ENCODE measurements around the gene CMTR1. TPM values are rescaled to one million over a fixed set of nuclear protein-coding genes. Genes with fewer than 3 reads are reported as not detected.
A peak's percentile ranks its signal among the peaks of the same experiment; 100 is the strongest.

Gene CMTR1, protein sequence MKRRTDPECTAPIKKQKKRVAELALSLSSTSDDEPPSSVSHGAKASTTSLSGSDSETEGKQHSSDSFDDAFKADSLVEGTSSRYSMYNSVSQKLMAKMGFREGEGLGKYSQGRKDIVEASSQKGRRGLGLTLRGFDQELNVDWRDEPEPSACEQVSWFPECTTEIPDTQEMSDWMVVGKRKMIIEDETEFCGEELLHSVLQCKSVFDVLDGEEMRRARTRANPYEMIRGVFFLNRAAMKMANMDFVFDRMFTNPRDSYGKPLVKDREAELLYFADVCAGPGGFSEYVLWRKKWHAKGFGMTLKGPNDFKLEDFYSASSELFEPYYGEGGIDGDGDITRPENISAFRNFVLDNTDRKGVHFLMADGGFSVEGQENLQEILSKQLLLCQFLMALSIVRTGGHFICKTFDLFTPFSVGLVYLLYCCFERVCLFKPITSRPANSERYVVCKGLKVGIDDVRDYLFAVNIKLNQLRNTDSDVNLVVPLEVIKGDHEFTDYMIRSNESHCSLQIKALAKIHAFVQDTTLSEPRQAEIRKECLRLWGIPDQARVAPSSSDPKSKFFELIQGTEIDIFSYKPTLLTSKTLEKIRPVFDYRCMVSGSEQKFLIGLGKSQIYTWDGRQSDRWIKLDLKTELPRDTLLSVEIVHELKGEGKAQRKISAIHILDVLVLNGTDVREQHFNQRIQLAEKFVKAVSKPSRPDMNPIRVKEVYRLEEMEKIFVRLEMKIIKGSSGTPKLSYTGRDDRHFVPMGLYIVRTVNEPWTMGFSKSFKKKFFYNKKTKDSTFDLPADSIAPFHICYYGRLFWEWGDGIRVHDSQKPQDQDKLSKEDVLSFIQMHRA
- polyA plus RNA-seq (2012; ENCODE audit: insufficient read length, low read depth): 29.1 TPM

DNA sequence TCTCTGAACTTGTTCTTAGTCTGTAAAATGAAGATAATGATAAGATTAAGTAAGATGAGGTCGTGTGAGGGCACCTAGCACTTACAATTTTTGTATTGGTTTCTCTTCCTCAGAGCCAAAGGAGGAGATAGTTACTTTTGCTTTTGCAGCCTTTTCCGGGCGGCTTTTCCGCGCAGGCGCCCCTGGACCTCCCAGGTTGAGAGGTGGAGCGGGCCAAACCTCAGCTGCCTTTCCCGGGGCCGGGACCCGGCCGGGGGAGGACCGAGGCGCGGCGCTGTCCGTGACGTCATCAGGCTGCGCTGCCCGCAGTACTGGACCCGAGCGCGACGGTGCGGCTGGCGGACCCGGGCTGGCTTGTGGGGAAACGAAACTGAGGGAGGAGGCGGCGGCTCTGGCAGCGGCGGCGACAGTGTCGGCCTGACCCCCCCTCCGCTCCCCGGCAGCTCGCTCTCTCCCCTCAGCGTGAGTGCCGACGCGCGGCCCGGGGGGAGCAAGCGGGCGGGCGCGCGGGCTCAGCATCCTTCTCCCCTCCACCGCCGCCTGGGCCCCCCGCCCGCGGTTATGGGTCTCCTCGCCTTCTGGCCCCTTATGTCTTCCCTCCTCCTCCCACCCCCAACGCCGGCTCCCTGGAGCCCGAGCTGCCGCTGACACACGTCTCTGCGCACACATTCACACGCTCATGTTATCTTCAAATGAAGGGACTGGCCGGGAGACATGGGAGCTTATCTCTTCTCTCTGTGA lies at the start of gene CMTR1:
Gene CMTR1, plus strand, starts transcription at position 306 of the 741 bp plus-strand sequence. CDS start 2,409 bp downstream, outside the sequence.
- TF ChIP-seq, protein P1, sequence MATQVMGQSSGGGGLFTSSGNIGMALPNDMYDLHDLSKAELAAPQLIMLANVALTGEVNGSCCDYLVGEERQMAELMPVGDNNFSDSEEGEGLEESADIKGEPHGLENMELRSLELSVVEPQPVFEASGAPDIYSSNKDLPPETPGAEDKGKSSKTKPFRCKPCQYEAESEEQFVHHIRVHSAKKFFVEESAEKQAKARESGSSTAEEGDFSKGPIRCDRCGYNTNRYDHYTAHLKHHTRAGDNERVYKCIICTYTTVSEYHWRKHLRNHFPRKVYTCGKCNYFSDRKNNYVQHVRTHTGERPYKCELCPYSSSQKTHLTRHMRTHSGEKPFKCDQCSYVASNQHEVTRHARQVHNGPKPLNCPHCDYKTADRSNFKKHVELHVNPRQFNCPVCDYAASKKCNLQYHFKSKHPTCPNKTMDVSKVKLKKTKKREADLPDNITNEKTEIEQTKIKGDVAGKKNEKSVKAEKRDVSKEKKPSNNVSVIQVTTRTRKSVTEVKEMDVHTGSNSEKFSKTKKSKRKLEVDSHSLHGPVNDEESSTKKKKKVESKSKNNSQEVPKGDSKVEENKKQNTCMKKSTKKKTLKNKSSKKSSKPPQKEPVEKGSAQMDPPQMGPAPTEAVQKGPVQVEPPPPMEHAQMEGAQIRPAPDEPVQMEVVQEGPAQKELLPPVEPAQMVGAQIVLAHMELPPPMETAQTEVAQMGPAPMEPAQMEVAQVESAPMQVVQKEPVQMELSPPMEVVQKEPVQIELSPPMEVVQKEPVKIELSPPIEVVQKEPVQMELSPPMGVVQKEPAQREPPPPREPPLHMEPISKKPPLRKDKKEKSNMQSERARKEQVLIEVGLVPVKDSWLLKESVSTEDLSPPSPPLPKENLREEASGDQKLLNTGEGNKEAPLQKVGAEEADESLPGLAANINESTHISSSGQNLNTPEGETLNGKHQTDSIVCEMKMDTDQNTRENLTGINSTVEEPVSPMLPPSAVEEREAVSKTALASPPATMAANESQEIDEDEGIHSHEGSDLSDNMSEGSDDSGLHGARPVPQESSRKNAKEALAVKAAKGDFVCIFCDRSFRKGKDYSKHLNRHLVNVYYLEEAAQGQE (IDR thresholded peaks at IDR 0.05; ENCODE audit: insufficient read depth in 1 of 2, low read depth in 2 of 2, low read length in 2 of 2): no peak
- TF ChIP-seq SIN3A (IDR thresholded peaks at IDR 0.05; ENCODE audit: borderline replicate concordance, insufficient read depth, low read length): peak; percentile 88; the same call in 1 of the 2 replicates
- TF ChIP-seq POLR2AphosphoS5 (IDR thresholded peaks at IDR 0.05; ENCODE audit: low read depth, low read length): peak; percentile 87
- TF ChIP-seq FOXP2 (optimal IDR thresholded peaks at IDR 0.05; ENCODE audit: borderline replicate concordance, extremely low read depth, extremely low read length, insufficient read depth): peak; percentile 92
- peak; percentile 46; the same call in 1 of the 2 replicates for TF ChIP-seq TAF1 (IDR thresholded peaks at IDR 0.05; ENCODE audit: borderline replicate concordance, insufficient read depth, low read length)

DNA sequence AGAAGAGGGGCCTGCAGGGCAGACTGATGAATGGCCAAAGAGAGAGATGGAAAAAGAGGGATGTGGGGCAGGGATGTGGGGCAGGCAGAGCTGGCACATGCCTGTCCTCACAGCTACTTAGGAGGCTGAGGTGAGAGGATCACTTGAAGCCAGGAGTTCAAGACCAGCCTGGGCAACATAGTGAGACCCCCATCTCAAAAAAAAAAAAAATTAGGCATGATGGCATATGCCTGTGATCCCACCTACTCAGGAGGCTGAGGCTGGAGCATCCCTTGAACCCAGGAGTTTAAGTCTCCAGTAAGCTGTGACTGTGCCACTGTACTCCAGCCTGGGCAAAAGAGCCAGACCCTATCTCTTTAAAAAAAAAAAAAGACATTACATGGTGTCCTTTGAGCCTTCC lies 44.4 kb upstream of the CMTR1 start:
- TF ChIP-seq POLR2AphosphoS5 (IDR thresholded peaks at IDR 0.05; ENCODE audit: low read depth, low read length): no peak
- TF ChIP-seq, protein P1 (IDR thresholded peaks at IDR 0.05; ENCODE audit: insufficient read depth in 1 of 2, low read depth in 2 of 2, low read length in 2 of 2): no peak
- no peak for TF ChIP-seq SIN3A (IDR thresholded peaks at IDR 0.05; ENCODE audit: borderline replicate concordance, insufficient read depth, low read length)
- TF ChIP-seq TAF1 (IDR thresholded peaks at IDR 0.05; ENCODE audit: borderline replicate concordance, insufficient read depth, low read length): no peak
- TF ChIP-seq FOXP2 (optimal IDR thresholded peaks at IDR 0.05; ENCODE audit: borderline replicate concordance, extremely low read depth, extremely low read length, insufficient read depth): no peak

DNA sequence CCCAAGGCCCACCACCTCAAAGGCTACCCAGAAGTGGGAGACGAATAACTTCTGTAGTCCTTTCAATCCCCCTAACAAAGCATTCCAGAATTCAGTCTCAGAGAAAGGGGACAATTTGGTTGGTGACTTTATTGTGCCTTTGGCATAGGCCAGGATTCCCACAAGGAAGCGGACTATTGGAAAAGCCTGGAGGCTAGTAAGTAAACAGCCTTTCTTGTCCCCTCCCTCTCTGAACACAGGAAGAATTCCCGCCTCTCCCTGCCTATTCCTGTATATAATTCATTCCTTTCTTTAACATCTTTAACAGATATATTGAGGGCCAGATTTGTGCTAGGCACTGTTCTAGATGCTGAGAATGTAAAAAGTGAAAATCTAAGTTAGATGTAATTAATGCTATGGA lies 43.2 kb upstream of the CMTR1 start:
- TF ChIP-seq TAF1 (IDR thresholded peaks at IDR 0.05; ENCODE audit: borderline replicate concordance, insufficient read depth, low read length) (no peak), SIN3A (IDR thresholded peaks at IDR 0.05; ENCODE audit: borderline replicate concordance, insufficient read depth, low read length) (no peak), POLR2AphosphoS5 (IDR thresholded peaks at IDR 0.05; ENCODE audit: low read depth, low read length) (no peak), FOXP2 (optimal IDR thresholded peaks at IDR 0.05; ENCODE audit: borderline replicate concordance, extremely low read depth, extremely low read length, insufficient read depth) (no peak)
- TF ChIP-seq, protein P1 (IDR thresholded peaks at IDR 0.05; ENCODE audit: insufficient read depth in 1 of 2, low read depth in 2 of 2, low read length in 2 of 2): no peak

DNA sequence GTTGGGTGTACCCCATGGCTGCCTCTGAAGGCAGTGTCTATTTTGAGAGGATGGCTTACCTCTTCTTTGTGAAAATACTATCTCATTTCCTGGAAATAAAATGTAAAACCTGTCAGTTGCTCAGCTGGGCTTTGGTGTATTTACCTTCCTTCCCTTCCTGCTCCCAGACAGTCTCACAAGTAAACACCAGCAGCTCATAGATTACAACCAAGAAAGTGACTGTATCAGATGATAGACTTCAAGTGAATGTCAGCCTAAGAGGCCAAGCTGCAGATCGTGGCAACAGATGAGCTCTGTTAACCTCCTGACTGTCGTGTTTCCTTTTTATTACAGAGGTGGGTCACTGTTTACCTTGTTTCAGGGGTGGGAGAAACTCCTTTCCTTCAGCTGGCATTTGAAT lies 41.9 kb upstream of the CMTR1 start:
- TF ChIP-seq FOXP2 (optimal IDR thresholded peaks at IDR 0.05; ENCODE audit: borderline replicate concordance, extremely low read depth, extremely low read length, insufficient read depth): no peak
- no peak for TF ChIP-seq TAF1 (IDR thresholded peaks at IDR 0.05; ENCODE audit: borderline replicate concordance, insufficient read depth, low read length)

DNA sequence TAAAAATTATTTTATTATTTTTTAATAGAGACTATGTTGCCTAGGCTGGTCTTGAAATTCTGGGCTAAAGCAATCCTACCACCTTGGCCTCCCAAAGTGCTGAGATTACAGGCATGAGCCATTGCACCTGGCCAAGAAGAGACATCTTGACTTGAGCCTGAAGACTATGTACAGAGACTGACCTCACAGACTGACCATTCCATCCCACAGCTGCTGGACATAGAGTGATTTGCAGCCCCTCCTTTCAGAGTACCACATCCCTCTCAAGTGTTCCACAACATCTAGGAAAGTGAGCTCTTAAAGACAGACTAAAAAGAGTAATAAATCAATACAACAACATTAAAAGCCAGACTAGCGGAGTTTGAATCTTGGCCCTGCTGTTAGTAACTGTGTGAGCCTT lies 40.2 kb upstream of the CMTR1 start:
- TF ChIP-seq FOXP2 (optimal IDR thresholded peaks at IDR 0.05; ENCODE audit: borderline replicate concordance, extremely low read depth, extremely low read length, insufficient read depth) (no peak), POLR2AphosphoS5 (IDR thresholded peaks at IDR 0.05; ENCODE audit: low read depth, low read length) (no peak), TAF1 (IDR thresholded peaks at IDR 0.05; ENCODE audit: borderline replicate concordance, insufficient read depth, low read length) (no peak), SIN3A (IDR thresholded peaks at IDR 0.05; ENCODE audit: borderline replicate concordance, insufficient read depth, low read length) (no peak)
- TF ChIP-seq, protein P1 (IDR thresholded peaks at IDR 0.05; ENCODE audit: insufficient read depth in 1 of 2, low read depth in 2 of 2, low read length in 2 of 2): no peak
